Activated T-cell treated with anti-CD3 and anti-CD28 coated beads for 24 hours (primary cell): ENCODE results near the gene RAP1GAP2.
"Not testable (repeated sequence)": the region's sequence is repeated elsewhere in the genome, so short reads cannot be mapped to it uniquely, and the experiment has no call there.

ENCODE experiments used
- DNase-seq: peaks from one replicate; pipeline ENCODE4 v3.0.0-alpha.2; 2020; ENCODE audit warnings: low read depth

Gene RAP1GAP2

DNA sequence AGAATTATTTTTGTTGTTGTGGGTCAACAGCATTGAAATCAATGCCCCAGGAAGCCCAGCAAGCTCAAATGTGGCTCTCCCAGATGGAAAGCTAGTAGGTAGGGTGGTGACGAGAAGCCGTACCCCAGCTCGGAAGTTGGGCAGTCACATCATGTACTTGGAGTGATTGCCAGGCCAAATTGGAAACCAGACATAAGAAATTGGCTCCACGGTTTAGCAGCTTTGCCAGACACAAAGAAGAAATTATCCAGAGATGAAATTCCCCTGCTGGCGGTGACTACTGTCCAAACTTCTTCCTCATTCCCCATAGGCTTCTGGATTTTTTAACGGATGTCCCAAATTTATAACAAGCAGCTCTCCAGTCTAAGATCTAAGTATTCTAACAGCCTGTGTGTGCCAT, 171.3 kb downstream of the RAP1GAP2 start:
- no peak for DNase-seq

DNA sequence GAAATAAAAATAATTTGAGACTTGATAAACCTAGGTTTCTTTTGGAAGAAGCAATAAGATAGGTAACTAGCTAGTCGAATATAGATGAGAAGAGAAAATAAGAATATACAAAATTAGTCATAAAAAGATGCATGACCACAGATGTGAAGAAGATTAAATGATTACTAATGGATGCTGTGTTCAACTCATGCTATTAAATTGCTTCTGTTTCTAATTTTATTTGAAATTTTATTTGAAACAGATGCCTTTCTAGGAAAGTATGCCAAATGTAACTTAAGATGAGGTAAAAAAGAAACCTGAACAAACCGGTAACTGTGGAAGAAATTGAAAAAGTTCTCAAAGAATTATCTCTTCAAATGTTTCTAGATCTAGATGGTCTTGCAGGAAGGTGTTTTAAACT, 175.6 kb downstream of the RAP1GAP2 start:
- DNase-seq: no peak

DNA sequence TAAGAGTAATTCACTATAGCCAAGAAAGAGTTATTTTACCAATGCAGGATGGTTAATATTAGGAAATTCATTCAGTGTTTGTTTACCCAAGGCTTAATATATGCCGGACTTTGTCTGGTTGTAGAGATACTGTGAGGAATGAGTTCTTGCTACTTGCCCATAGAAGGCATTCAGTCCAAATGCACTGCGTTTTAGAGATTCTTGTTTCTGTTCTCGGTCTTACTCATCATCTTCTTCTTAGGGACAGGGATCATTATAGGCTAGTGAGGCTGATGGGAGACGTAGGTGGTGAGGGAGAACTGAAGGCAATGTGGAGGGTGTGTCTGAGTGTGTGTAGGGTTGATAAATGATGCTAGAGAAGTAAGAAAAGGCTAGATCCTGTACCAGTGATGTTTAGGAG, 176.5 kb downstream of the RAP1GAP2 start:
- DNase-seq: no peak

DNA sequence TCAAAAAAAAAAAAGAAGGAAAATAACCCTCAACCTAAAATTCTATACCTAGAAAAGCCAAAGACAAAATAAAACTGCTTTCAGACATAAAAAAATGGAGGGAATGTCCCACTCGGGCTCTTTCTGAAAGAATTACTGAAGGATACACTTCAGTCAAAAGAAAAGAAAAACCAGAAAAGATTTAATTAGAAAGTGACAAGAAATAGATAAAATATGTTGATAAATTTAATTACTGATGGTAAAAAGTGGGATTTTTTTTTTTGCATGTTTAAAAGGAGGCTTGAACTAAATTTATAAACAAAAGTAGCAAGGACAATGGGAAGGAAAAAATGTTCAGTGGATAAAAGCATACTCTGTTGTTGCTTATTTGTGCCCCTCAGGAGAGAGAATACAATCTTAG, 178.1 kb downstream of the RAP1GAP2 start:
- DNase-seq: no peak

DNA sequence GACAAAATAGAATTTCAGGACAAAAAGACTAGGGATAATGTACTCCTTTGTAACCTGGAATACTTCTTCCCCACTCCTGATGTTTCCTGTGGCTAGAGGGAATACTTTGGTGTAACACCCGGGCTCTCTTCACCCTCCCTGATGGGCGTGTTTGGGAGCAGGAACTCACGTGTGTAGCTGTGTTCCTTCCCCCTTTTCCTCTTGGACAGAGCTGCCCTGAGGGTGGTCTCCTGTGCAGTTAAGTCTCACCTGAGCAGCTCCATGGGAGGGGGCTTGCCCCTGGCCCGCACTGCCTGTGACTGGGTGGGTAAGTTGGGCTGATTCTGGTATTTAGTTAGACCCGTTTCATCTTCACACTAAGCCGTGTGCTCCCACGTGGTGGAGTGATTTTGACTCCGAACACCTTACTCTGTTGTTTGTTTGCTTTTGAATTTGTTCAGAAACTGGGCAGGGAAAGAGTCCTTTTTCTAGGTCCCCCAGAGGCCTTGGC, 179.3 kb downstream of the RAP1GAP2 start:
- DNase-seq: no peak

DNA sequence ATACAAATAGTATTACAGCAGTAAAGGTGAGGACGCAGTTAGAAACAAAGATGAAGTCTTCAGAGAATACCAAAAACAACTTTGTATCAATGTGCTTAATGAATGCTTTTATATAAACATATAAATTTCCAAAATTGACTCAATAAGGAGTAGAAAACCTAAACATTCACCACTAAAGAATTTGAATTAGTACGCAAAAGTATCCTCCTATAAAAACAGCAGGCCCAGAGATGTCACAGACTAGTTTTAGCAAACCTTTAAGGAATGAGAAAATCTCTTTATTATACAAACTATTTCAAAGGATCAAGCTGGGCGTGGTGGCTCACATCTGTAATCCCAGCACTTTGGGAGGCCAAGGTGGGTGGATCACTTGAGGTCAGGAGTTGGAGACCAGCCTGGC, 180.9 kb downstream of the RAP1GAP2 start:
- no peak for DNase-seq

DNA sequence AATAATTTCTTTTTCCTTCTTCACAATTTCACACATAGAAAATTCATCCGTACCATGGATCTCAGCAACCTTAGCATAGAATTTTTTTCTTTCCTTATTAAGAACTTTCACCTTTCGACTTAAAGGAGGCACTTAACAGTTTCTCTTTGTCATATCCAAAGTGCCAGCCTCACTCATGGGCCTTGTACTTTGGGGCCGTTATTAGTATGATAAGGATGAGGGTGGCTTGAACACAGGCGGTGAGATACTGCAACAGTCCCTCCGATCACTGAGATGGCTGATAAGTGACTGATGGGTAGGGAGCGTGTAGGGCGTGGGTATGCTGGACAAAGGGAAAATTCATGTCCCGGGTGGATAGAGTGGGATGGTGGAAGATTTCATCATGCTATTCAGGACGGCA, 181.9 kb downstream of the RAP1GAP2 start:
- DNase-seq: no peak

DNA sequence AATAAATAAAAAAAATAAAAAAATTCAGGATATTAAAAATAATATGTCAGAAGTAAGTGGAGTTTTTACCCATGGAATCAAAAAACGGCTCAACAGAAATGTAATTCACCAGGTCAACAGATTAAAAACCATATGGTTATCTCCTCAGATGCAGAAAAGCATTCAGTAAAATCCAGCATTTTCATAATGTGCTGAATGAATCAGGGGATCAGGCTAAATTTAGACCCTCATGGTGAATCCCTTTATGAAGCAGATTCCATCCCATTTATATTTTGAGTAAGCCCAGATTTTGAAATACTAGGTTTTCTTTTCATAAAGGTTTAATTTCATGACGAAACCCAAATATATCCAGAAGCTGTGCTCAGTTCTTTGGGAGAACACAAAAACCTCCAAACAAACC, 182.8 kb downstream of the RAP1GAP2 start:
- DNase-seq: no peak

DNA sequence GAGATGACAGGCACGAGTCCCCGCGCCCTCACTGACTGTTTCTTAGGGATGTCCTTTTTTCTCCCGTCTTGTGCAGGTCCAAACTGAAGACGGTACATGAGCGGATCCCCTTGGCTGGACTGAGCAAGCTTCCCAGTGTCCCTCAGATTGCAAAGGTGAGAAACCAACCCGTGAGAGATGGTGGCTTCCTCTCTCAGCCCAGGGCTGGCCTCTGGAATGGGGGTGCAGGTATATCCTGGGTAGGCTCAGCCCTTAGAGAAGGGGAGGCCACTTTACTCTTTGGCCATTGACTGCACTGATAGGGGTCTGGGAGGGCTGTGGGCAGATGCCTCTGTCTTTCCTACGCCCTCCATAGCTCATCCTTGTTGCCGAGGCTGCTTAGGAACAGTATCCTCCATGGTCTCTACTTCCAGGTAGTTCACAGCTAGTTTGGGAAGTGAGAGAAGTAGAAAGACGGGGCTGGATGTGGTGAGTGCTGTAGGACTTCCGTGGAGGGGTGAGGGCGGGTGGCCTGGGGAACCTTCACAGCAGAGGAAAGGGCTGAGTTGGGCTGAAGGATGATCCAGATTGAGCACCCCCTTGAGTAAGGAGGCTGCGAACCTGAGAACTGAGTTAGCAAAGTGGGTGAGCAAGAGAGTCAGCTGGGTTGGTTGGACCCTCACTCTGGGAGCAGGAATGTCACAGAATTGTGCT, 184.1 kb downstream of the RAP1GAP2 start:
- no peak for DNase-seq

DNA sequence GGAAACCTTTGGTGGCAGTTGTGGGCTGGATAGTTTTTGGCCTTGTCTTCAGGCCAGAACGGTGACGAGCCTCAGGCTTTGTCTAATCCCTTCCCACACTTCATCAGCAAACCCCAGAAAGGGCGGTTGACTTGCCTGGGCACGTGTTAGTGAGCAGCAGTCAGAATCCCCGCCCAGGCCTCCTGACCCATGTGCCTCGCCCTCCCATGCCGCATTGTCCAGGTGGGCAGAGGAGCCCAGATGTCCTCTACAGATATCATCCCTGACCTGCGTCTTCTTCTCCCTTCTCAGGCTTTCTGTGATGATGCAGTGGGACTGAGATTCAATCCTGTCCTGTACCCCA, 184.6 kb downstream of the RAP1GAP2 start:
- no peak for DNase-seq

DNA sequence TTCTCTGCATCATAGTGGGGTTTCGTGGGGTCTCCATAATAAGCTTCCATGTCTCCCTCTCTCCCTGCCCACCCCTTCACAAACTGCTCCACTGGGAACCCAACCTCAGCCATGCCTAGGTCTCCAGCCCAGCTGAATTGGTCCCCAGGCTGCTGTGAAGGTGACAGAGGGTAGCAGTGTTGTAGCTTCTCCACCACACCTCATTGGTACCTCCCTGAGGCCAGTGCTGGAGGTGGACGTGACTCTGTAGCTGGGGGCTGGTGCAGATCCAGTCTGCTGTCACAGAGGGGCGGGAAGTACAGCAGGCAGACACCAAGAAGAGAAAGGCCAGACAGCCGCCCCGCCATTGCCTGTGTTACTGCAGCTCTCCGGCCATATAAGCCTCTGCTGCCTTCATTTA, 185.1 kb downstream of the RAP1GAP2 start:
- no peak for DNase-seq

DNA sequence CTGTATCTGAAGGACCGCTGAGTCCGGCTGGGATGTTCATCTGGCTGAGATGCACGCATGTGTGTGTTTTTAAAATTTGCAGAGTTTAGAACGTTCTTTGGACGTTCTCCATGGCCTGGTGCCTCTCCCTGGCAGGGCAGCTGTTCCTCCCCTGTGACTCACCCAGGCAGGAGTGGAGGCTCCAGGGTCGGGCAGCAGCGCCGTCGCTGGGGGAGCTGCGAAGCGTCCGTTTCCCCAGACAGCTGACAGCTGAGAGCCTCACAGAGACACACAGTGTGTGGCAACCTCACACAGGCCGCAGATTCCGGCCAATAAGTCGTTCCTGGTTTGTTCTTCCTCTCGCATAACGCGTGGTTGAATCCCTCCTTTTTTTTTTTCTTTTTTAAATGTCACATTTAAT, 186.6 kb downstream of the RAP1GAP2 start:
- no peak for DNase-seq

DNA sequence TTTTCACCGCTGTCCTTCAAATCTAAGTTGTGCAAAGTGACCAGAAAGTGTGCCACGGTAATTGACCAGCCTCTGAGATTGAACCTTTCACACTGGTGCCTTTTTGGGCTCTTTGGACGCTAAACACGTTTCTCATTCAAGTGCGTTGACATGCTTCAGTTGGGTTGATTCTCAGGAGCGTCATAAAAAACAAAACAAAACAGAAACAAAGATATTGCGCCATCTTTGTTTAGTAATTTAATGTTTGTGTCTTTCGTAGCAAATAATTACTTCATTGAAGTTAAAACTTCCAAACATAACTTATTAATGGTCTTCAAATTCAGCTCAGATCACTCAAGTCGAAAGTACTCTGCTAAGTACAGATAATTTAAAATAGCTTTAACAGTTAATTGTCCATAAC, 187.0 kb downstream of the RAP1GAP2 start:
- no peak for DNase-seq

DNA sequence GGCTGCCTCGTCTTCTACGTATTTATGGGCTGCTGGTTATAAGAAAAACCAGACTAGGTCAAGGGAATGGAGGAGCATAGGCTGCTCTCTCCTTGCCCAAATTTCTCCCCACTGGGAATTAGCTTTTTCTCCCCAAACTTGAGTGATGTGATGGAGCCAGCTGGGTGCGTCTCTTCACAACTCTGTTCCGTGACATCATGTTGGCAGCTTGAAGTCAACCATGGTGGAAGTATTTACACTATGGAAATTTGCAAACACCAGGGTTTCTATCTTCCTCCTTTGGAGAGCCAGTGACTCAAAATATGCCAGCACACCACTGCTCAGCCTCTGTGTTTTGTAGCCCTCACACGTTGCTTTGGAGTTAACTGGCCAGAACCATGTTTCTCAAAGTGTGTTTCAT, 189.1 kb downstream of the RAP1GAP2 start:
- no peak for DNase-seq

DNA sequence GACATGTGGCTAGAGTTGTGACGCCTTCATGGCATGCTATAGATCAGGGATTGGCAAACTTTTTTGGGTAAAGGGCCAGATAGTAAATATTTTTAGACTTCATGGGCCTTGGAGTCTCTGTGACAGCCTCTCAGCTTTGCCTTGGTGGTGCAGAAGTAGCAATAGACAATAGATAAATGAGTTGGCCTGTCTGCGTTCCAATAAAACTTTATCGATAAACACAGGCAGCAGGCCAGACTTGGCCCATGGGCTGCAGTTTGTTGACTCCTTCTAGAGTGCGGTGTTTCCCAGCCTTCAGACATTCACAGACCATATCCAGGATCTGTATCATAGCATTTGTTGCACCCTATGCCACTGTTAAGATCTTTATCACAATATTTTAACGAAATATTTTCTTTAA, 190.7 kb downstream of the RAP1GAP2 start:
- DNase-seq: no peak

DNA sequence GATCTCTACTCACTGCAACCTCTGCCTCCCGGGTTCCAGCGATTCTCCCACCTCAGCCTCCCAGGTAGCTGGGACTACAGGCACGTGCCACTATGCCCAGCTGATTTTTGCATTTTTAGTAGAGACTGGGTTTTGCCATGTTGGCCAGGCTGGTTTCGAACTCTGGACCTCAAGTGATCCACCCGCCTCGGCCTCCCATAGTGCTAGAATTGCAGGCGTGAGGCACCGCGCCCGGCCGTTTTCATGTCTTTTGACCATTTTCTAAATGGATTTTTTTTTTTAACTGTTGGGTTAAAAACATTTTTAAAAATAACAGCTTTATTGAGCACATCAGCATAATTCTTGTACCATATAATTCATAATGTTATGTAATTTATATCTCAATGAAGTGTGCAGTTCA, 193.2 kb downstream of the RAP1GAP2 start:
- not testable (repeated sequence) for DNase-seq

DNA sequence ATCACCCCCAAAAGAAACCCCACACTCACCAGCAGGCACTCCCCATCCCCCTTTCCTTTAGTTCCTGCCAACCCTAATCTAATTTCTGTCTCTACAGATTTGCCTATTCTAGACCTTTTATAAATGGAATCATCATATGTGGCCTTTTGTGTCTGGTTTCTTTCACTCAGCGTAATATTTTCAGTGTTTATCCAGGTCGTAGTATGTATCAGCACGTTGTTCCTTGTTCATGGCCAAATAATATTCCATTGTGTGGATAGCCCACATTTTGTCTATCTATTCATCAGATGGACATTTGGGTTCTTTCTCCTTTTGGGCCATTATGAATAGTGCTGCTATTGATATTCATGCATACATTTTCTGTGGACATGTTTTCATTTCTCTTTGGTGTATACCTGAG, 193.6 kb downstream of the RAP1GAP2 start:
- DNase-seq: no peak

DNA sequence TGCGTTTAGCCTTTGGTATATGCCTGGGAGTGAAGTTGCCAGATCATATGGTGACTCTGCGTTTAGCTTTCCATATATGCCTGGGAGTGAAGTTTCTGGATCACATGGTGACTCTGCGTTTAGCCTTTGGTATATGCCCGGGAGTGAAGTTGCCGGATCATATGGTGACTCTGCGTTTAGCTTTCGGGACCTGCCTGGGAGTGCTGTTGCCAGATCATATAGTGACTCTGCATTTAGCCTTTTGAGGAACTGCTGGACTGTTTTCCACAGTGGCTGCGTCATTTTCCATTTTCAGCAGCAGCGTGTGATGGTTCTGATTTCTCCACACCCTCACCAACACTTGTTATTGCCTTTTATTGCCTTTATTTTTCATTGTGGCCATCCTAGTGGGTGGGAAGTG, 194.2 kb downstream of the RAP1GAP2 start:
- no peak for DNase-seq

DNA sequence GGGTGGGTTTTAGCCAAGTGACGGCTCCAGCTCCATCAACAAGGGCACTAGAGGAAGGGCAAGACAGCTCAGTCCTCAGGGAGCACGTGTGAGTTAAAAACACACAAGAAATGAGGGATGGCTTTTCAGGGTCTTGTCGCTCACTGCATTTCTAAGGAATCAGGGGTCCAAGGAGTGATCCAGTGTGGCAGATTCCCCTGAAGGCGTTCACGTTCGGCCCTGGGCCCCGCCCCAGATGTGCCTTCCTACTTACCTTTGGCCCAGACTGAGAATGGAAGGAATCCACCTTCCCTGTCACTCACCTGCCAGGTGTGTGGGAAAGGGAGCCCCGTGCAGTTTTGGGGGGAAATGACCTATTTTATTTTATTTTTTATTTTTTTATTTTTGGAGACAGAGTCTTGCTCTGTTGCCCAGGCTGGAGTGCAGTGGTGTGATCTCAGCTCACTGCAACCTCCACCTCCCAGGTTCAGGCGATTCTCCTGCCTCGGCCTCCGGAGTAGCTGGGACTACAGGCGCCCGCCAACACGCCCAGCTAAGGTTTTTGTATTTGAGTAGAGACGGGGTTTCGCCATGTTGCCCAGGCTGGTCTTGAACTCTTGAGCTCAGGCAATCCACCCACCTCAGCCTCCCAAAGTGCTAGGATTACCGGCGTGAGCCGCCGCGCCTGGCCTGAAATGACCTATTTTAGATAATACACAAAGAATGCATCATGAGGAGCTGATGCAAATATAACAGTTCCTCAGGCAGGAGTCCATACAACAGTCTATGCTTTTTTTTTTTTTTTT, 195.3 kb downstream of the RAP1GAP2 start:
- DNase-seq: not testable (repeated sequence)

DNA sequence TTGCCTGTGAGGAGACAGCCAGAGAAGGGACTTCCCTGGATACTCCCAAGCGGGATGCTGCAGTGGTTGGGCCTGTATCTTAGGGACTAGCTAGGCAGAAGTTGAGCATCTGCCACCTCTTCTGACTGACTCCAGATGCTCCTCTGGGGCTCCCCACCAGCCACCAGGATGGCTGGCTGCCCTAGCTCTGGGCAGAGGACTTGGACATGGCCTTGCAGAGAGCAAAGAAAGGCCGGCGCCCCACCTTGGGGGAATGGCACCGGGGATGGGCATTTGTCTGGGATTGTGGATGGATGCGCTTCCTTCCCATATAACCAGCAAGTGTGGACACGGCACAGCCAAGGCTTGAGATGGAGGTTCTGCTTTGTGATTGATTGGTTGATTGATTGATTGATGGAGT, 198.2 kb downstream of the RAP1GAP2 start:
- DNase-seq: no peak

DNA sequence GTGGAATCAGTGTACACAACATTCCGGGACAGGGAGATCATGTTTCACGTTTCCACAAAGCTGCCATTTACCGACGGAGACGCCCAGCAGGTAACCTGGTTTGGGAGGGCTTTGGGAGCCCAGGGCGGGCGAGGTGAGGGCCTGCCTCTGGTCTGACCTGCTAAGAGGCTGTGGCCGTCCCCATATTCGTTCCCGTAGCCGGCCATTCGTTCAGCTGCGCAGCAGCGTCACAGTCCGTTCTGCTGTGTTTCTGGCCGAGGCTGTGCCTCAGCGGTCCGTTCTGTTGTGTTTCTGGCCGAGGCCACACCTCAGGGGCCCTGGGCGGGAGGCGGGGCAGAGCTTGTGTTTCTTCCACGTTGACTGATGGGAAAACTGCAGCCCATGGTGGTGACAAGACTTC, 199.1 kb downstream of the RAP1GAP2 start:
- DNase-seq: no peak

DNA sequence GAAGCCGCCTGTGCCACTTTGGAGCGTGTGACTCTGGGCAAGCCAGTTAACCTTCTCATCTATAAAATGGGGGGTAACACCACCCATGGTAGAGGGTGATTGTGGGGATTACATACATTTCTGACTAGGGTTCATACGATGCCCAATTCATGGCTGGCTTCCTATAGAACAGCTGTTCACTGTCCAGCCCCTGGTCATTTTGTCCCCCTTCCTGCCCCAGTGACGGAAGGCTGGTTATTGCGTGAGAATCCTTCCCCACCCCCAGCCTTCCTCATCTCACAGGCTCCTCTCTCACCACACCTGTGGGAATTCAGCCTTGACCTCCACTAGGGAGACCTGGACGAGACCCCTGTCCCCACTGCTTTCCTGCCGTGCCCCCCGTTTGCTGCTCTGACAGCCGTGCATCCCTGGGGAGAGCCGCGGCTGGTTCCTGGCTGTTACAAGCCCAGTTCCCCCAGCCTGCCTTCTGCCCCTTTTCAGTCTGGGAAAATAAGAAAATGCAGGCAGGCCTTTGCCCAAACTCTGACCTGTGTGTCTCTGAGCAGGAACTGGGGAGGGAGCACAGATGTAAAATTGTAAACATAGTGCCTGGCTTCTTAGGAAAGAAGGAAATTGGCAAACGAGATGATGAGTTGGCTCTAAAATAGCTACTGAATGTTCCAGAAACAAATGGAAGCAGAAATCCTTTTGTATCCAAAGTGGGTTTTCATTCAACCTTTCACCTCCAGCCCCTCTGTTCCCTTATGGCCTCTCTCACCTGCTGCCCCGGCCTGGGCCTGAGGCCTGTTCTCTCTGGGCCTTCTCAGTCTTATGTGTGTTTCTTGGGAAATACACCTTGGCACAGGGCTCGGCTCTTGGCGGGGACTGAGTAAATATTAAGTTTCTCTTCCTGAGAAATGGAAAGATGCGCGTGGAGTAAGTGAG, 199.9 kb downstream of the RAP1GAP2 start:
- DNase-seq: no peak
